Duodenal mucosa (tissue), 2 donors: Measurements from ENCODE around the gene PRM1.
A peak's percentile ranks its signal among the peaks of the same experiment; 100 is the strongest.

Source experiments
- H3K27ac ChIP-seq: one replicate; pipeline ENCODE4 v1.7.0; 2013; ENCODE audit warnings: low read depth, low read length
- H3K27me3 ChIP-seq, 2 donors: one replicate each; pipeline ENCODE4 v1.7.0; 2013; ENCODE audit warnings: low read length in 2 of 2, control low read depth in 1 of 2; ENCODE audit not compliant: insufficient read depth in 2 of 2, control insufficient read depth in 1 of 2
- H3K36me3 ChIP-seq, 2 donors: one replicate each; pipeline ENCODE4 v1.7.0; 2013; ENCODE audit warnings: low read length in 2 of 2, control low read depth in 1 of 2; ENCODE audit not compliant: insufficient read depth in 2 of 2, control insufficient read depth in 1 of 2
- H3K4me1 ChIP-seq, 2 donors: one replicate each; pipeline ENCODE4 v1.7.0; 2013; ENCODE audit warnings: low read length in 2 of 2, control low read depth in 1 of 2; ENCODE audit not compliant: insufficient read depth in 2 of 2, control insufficient read depth in 1 of 2
- H3K4me3 ChIP-seq, 2 donors: one replicate each; pipeline ENCODE4 v1.7.0; 2013; ENCODE audit warnings: low read length in 2 of 2, low read depth in 1 of 2
- H3K9ac ChIP-seq, 2 donors: one replicate each; pipeline ENCODE4 v1.7.0; 2013; ENCODE audit warnings: low read length in 2 of 2, low read depth in 1 of 2
- H3K9me3 ChIP-seq, 2 donors: one replicate each; pipeline ENCODE4 v1.7.0; 2013; ENCODE audit warnings: low read length in 2 of 2, control low read depth in 1 of 2; ENCODE audit not compliant: control insufficient read depth in 1 of 2

PRM1 gene

DNA sequence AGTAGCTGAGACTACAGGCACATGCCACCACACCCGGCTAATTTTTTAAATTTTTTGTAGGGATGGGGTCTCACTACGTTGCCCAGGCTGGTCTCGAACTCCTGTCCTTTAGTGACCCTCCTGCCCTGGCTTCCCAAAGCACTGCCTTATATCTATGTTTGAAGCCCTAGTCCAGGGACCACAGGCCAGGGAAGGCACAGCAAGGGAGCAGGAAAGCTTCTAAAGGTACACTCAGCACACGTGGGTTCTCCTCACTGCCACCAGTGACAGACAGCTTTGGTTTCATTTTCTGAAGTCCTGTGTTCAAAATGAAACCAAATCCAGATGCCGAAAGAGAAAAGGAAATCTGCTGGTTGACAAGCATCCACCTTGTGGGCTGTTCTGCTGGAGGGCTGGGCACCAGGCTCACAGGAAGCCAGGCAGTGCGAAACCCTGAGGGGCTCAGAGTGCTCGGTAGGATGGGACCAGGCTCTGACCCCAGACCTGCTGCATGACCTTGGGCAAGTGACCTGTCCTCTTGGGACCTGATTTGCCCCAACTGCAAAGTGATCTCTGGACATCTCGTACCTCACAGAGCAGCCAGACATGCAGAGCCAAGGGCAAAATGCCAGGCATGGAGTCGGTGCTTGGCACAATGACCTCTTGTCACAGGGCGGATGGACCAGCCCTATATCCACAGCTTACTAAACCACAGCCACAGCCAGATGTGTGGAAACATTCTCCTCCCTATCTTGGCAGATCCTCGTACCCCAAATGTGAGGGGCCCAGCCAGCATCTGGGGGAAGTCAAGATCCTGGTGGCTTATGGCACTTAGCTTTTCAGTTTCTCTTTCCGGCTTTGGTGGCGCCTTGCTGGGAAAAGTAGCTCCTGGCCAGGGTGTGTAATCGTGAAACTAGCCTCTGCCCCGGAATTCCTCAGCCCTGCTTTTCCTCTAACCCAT is 22.3 kb downstream of the PRM1 start:
- Histone ChIP-seq H3K4me1 (peaks cover 30 to 35% of the 10 kb centered on the region in 2 donors), H3K9ac (peak overlapping the region; percentile 52 to 65), H3K27me3 (no peaks in the 10 kb centered on the region), H3K36me3 (no peaks in the 10 kb centered on the region), H3K27ac (no peak overlapping the region), H3K4me3 (peak overlapping the region; percentile 65 to 70), H3K9me3 (no peaks in the 10 kb centered on the region)

DNA sequence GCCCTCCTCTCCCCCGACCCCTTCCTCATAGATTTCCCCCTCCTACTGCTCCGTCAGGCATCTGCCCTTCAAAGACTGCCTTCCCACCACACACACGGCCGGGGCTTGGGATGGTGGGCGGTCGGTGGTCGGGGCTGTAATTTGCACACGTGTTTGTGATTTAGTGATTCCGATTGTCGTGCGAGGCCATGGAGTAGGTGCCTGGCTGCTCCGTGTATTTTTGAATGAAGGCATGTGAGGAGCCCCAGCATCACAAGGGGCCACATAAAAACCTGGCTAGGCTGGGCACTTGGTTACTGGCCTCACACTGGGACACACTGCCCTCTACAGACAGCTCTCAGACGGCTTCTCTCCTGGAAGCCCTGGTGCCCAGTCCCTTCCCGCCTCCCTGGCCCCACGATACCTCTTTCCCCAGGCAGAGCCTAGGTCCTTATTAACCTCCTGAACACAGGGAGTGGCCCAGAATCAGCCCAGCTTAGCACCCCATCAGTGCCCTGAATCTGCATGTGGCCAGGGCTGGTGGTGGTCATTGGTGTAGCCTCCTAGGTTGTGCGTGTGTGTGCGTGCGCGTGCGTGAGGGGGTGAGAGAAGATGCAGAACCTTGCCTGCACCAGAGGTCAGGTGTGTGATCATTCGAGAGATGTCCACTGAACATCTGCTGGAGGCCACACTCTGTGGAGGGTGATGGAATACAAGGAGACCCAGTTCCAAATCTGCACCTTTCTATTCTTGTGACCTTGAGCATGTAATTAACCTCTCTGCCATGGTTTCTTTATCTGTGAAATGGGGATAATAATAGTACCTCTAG is 23.8 kb downstream of the PRM1 start:
- no peaks in the 10 kb centered on the region for H3K9me3 ChIP-seq
- peak overlapping the region; percentile 80 to 85 for H3K4me3 ChIP-seq
- H3K27me3 ChIP-seq = no peaks in the 10 kb centered on the region
- H3K9ac ChIP-seq = peak overlapping the region; percentile 76 to 84
- peak overlapping the region; percentile 96 for H3K27ac ChIP-seq
- H3K4me1 ChIP-seq = peaks cover 27 to 30% of the 10 kb centered on the region in 2 donors
- no peaks in the 10 kb centered on the region for H3K36me3 ChIP-seq

DNA sequence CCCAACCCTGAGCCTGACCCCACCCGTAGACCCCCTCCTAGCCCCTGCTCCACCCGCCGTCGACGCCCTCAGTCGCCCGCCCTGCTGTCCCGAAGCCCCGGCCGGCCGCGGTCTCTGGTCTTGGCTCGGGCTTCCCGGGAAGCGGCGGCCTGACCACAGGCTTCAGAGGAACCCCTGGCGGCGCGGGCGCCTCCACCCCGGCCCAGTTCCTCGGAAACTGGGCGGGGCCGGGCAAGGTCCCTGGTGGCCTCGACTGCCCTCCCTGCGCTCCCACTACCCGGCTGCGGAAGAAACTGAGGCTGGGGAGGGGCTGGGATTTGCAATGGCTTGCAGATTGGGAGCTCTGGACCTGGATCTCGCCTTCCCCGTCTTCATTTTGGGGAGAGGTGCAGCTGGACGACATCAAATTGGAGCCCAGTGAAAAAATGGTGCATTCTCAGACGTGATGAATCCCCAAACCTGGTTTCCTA is 24.4 kb downstream of the PRM1 start:
- H3K4me1 ChIP-seq = peaks cover 27 to 30% of the 10 kb centered on the region in 2 donors
- no peaks in the 10 kb centered on the region for H3K9me3 ChIP-seq
- no peaks in the 10 kb centered on the region for H3K27me3 ChIP-seq
- H3K36me3 ChIP-seq = no peaks in the 10 kb centered on the region
- H3K4me3 ChIP-seq = peak overlapping the region; percentile 80 to 85
- H3K27ac ChIP-seq = peak overlapping the region; percentile 96
- peak overlapping the region; percentile 76 to 84 for H3K9ac ChIP-seq

DNA sequence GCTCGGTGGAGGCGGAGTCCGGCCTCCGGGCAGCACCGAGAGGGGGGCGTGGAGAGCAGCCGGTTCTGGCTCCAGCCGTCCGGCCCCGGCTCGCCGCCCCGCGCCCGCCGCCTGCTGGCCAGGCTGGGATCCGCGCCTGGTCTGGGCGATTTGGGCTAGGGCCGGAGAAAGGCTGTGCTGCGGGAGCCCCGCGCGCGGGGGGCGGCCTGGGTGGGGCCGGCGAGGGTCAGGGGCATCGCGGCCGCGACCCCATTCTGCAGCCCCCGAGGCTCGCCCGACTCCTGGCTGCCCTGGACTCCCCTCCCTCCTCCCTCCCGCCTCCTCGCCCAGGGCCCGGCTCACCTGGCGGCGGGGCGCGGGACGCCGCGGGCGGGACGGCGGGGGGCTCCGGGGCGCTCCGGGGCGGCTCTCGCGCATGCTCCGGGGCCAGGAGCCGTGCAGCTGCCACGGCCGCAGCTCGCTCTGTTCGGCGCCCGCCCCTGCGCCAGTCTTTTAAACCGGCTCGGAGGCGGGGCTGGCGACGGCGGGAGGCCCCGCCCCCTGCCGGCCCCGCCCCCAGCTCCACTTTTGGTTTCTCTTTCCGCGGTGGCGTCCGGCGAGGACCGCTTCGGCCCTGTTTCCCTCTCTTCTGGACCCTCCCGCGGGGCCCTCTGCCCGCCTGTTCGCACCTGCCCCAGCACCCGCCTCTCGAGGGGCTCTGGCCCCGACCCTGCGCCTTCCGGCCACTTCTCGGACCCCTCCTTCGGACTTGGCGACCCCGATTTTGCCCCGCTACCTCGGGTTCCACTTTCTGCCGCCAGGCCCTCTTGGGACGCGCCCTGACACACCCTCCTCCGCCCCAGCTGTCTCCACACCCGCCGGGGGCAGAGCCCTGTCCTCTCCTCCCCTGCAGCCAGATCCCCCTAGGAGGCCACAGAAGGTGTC is 25.1 kb downstream of the PRM1 start, which contains the start of gene SOCS1:
SOCS1 (minus strand) TSS at position 468 of the 924 bp plus-strand sequence. CDS start 726 bp downstream, outside the sequence.
- Histone ChIP-seq H3K36me3 (no peaks in the 10 kb centered on the region), H3K27ac (peak within 1 kb of the TSS; percentile 96), H3K4me1 (peaks cover 27 to 30% of the 10 kb centered on the region in 2 donors), H3K4me3 (peak within 1 kb of the TSS; percentile 80 to 85), H3K9ac (peak within 1 kb of the TSS; percentile 76 to 84), H3K27me3 (no peaks in the 10 kb centered on the region), H3K9me3 (no peaks in the 10 kb centered on the region)

DNA sequence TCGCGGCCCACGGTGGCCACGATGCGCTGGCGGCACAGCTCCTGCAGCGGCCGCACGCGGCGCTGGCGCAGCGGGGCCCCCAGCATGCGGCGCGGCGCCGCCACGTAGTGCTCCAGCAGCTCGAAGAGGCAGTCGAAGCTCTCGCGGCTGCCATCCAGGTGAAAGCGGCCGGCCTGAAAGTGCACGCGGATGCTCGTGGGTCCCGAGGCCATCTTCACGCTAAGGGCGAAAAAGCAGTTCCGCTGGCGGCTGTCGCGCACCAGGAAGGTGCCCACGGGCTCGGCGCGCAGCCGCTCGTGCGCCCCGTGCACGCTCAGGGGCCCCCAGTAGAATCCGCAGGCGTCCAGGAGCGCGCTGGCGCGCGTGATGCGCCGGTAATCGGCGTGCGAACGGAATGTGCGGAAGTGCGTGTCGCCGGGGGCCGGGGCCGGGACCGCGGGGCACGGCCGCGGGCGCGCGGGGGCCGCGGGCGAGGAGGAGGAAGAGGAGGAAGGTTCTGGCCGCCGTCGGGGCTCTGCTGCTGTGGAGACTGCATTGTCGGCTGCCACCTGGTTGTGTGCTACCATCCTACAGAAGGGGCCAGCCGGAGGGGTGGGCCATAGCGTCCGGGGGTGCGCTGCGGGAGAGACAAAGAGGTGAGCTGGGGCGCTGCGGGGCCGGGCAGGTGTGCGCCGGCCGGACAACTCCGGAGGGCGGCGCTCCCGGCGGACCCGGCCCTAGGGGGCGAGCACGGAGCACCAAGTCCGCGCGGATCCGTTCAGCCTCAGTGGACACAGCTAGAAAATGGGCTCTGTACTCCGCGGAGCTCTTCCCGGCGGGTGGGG is 26.0 kb downstream of the PRM1 start:
- H3K9me3 ChIP-seq = no peaks in the 10 kb centered on the region
- H3K9ac ChIP-seq = peak overlapping the region; percentile 25 to 58
- no peaks in the 10 kb centered on the region for H3K27me3 ChIP-seq
- peak overlapping the region; percentile 75 to 80 for H3K4me3 ChIP-seq
- H3K4me1 ChIP-seq = peaks cover 27 to 30% of the 10 kb centered on the region in 2 donors
- H3K36me3 ChIP-seq = no peaks in the 10 kb centered on the region
- H3K27ac ChIP-seq = peak overlapping the region; percentile 82

DNA sequence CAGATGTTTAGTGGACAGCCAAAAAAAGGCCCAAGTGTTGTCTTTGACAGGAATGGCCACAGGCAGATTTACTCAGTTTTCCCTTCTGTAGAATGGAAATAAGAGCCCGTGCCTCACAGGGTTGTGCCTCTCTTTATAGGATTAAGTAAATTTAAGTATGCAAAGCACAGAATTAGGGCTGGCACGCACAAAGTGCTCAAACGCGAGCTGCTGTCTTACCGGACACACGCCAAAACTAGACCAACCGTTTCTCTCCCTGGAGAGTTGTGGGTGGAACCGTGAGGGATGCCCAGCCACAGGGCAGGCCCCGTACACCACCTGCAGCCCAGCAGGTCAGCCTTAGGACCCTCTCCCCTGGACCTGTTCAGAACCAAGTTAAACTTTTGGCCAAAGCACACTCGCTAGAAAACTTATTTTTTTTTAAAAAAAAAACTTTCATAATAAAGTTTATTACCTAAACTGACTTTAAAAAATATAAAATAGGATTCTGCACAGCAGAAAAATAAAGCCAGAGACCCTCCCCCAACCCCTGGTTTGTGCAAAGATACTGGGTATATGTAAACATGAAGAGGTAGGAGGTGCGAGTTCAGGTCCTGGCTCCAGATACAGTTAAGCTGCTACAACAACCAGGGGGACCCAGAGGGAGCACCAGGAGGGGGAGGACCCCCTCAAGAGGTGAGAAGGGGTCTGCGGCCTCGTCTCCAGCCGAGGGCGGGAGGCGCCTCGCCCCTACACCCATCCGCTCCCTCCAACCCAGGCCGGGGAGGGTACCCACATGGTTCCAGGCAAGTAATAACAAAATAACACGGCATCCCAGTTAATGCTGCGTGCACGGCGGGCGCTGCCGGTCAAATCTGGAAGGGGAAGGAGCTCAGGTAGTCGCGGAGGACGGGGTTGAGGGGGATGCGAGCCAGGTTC is 26.9 kb downstream of the PRM1 start:
- Histone ChIP-seq H3K4me1 (peaks cover 24 to 27% of the 10 kb centered on the region in 2 donors), H3K36me3 (no peaks in the 10 kb centered on the region), H3K9me3 (no peaks in the 10 kb centered on the region), H3K4me3 (peak overlapping the region; percentile 75 to 80), H3K27ac (no peak overlapping the region), H3K9ac (peak overlapping the region; percentile 25 to 58), H3K27me3 (no peaks in the 10 kb centered on the region)

DNA sequence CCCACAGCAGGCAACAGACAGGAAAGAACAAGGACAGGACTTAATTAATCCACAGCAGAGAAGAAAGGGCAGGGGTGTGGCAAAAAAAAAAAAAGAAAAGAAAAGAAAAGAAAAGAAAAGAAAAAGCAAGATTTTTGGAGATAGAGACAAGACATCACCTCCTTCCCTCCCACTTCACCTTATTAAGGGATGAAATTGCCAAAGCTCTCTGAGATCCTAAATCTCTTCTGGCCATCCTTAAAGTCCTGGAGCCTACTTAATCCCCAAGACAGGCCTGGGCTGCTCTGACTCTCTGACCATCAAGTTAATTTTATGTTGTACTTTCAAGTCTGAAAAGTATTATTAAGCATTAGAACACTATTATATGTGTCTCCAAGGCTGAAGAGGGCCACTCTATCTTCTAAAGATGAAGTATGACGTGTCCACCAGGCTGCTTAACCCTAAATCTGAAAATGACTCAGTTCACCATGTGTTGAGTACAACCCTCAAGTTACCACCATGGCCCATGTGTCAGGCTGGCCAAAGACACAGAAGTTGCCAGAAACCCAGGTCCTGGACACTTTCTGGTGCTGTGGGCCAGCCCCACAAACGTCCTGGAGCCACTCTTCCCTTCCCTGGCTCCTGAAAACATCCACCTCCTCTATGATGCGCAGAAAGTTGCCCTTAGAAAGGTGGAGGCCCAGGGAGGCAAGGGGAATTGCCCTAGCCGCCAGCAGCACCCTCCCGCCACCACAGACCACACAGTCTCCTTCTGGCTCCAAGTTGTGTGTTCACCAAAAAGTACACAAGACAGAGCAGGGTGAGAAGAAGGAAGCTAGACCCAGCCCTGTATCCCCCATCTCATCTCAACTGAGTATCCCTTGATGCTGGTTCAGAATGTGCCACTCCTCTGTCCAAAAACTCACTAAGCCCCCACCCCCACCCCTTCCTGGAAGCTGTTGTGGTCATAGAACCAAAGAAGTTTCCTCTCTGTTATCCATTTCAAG is 27.8 kb downstream of the PRM1 start:
- Histone ChIP-seq H3K27me3 (no peaks in the 10 kb centered on the region), H3K9ac (no peak overlapping the region), H3K36me3 (no peaks in the 10 kb centered on the region), H3K4me3 (peak overlapping the region; percentile 46 to 50), H3K9me3 (no peaks in the 10 kb centered on the region), H3K27ac (no peak overlapping the region), H3K4me1 (peaks cover 15 to 18% of the 10 kb centered on the region in 2 donors)
